22Rv1 (cell line): Measurements from ENCODE around the gene STARD3.

ENCODE experiments used
- ZFX ChIP-seq: fragments of 450-650 bp; IDR thresholded peaks from 2 replicates; pipeline ENCODE4 v1.6.1; 2017; ENCODE audit warnings: antibody characterized with exemption, borderline replicate concordance
- TF ChIP-seq, protein P1 (sequence below): fragments of 450-650 bp; IDR thresholded peaks from 2 replicates; pipeline ENCODE4 v1.5.1; 2017; ENCODE audit warnings: mild to moderate bottlenecking

GRCh38 chr17:39648616-39649366, 11.8 kb downstream of the STARD3 start:
- TF ChIP-seq, protein P1, sequence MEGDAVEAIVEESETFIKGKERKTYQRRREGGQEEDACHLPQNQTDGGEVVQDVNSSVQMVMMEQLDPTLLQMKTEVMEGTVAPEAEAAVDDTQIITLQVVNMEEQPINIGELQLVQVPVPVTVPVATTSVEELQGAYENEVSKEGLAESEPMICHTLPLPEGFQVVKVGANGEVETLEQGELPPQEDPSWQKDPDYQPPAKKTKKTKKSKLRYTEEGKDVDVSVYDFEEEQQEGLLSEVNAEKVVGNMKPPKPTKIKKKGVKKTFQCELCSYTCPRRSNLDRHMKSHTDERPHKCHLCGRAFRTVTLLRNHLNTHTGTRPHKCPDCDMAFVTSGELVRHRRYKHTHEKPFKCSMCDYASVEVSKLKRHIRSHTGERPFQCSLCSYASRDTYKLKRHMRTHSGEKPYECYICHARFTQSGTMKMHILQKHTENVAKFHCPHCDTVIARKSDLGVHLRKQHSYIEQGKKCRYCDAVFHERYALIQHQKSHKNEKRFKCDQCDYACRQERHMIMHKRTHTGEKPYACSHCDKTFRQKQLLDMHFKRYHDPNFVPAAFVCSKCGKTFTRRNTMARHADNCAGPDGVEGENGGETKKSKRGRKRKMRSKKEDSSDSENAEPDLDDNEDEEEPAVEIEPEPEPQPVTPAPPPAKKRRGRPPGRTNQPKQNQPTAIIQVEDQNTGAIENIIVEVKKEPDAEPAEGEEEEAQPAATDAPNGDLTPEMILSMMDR, result no peak
- no peak for TF ChIP-seq ZFX
